ENCODE results near the gene UEVLD.
A peak's percentile ranks its signal among the peaks of the same experiment; 100 is the strongest.

Gene UEVLD

DNA sequence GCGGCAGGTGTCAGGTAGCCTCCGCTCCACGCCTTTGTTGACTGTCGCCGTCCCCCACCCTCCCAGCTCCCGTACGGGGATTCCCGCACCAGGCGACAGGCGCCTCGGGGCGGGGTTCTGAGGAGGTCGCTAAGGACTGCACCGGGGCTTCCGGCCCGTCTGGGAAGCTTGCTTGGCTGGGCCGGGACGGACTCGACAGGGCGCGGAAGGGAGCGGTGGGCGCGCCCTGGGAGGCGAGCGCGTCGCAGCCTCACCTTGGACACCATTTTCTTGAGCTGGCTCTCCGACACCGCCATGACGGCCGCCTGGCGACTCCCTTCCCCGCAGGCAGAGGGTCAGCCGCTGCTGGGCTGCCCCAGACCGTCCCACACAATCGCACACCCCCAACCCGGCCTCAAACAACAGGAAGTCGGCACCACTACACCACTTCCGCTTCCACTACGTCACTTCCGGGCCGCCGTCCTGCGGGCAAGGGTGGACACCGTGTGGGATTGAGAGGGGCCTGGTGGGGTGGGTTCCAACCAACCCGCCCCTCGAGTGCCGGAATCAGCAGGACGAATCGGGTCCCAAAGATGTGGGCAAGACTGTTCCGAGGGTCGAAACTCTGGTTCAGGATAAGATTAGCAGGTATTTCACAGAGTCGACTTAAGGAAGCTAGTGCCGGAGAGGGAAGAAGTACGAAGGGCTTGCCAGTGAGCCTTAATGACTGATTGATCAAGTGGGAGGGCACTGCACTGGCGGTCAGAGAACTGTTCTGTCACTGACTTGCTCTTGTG lies 61.8 kb downstream of the UEVLD start, which contains the start of gene TSG101:
Gene TSG101, minus strand, starts transcription at position 422 of the 776 bp plus-strand sequence. Its CDS starts 126 bp downstream, at position 296.
- H3K4me3 ChIP-seq (ENCODE audit: low read length), result peak within 1 kb of the TSS; percentile 92
- peak; percentile 71 for DNase-seq (ENCODE audit: low read depth)
- TF ChIP-seq, protein P1, sequence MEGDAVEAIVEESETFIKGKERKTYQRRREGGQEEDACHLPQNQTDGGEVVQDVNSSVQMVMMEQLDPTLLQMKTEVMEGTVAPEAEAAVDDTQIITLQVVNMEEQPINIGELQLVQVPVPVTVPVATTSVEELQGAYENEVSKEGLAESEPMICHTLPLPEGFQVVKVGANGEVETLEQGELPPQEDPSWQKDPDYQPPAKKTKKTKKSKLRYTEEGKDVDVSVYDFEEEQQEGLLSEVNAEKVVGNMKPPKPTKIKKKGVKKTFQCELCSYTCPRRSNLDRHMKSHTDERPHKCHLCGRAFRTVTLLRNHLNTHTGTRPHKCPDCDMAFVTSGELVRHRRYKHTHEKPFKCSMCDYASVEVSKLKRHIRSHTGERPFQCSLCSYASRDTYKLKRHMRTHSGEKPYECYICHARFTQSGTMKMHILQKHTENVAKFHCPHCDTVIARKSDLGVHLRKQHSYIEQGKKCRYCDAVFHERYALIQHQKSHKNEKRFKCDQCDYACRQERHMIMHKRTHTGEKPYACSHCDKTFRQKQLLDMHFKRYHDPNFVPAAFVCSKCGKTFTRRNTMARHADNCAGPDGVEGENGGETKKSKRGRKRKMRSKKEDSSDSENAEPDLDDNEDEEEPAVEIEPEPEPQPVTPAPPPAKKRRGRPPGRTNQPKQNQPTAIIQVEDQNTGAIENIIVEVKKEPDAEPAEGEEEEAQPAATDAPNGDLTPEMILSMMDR (conservative IDR thresholded peaks at IDR 0.05; ENCODE audit: low read depth, low read length), result no peak

DNA sequence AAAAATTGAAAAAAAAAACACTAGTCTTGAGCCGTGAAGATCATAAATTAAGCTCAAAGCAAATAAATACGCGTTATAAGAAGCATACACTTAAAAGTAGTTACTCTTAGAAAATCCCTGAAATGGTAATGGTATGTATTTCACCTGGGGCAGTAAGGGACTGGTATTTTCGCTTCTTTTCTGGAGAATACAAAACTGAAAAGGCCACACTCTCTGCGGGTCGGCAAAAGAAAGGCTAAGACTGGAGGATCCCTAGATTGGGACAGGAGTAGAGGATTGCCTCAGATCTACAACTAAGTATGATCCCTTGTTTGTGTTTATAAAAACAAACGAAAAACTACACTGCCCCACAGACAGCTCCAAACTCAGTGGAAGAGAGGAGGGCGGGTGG lies 62.4 kb downstream of the UEVLD start:
- peak overlapping the region; percentile 92 for H3K4me3 ChIP-seq (ENCODE audit: low read length)
- TF ChIP-seq, protein P1 (conservative IDR thresholded peaks at IDR 0.05; ENCODE audit: low read depth, low read length), result no peak
- no peak for DNase-seq (ENCODE audit: low read depth)

DNA sequence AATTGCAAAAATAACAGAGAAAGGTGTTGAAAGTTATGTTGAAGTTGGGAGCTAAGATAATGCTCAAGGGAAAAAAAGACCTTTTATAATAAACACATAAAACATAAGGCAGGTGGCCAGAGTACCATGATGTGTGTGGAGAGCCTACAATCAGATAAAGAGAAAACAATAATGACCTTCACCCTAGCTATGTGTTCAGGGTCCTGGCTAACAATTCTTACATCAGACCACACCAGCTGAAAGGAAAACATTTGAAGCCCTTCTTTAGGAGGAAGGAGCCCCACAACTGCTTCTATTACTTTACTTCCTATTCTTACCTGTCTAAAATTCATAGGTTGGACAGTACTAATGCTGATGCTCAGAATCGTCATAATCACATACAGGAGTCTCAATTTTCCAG lies 64.3 kb downstream of the UEVLD start:
- DNase-seq (ENCODE audit: low read depth), result no peak
- H3K4me3 ChIP-seq (ENCODE audit: low read length), result no peak overlapping the region
- TF ChIP-seq, protein P1 (conservative IDR thresholded peaks at IDR 0.05; ENCODE audit: low read depth, low read length), result no peak

DNA sequence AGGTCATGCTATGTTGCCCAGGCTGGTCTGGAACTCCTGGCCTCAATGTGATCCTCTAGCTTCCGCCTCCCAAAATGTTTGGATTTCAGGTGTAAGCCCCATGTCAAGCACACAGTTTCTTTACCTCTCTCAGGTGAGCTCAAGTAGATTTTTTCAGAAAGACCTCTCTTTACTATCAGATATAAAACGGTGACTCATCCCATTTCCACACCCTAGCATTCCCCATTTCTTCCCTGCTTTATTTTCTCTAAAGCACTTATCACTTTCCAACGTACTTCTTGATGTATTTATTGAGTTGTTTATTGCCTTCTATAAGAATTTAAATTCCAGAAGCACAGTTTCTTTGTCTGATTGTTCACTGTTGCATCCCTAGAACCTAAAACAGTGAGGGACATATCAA lies 65.5 kb downstream of the UEVLD start:
- no peak overlapping the region for H3K4me3 ChIP-seq (ENCODE audit: low read length)
- DNase-seq (ENCODE audit: low read depth), result no peak
- TF ChIP-seq, protein P1 (conservative IDR thresholded peaks at IDR 0.05; ENCODE audit: low read depth, low read length), result no peak

DNA sequence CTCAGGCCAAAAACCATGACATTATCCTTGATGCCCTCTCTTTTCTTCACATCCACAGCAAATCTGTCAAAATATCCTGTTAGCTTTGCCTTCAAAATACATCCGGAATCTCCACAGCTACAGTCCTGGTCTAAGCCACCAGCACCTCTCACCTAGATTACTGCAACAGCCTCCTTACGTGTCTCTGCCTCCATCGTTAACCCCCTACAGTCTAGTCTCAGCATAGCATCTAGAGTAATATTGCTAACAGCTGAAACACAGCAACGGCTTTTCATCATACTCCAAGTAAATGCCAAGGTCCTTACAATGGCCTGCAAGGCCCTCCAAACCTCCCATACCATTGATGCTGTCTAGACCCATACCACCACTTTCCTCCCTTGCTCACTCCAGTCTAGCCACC lies 66.1 kb downstream of the UEVLD start:
- no peak for DNase-seq (ENCODE audit: low read depth)
- TF ChIP-seq, protein P1 (conservative IDR thresholded peaks at IDR 0.05; ENCODE audit: low read depth, low read length), result no peak
- no peak overlapping the region for H3K4me3 ChIP-seq (ENCODE audit: low read length)

DNA sequence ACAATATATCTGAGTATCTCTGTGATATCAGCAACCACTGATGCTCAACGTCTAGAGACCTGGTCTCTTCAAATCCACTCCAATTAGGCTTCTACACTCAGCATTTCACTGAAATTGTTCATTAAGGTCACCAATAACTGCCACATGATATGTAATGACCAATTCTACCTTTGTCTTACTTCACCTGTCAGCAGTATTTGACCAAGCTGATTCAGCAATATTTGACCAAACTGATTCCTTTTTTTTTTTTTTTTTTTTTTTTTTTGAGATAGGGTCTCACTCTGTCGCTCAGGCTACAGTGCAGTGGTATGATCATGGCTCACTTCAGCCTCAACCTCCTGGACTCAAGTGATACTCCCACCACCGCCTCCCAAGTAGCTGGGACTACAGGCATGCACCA lies 67.4 kb downstream of the UEVLD start:
- H3K4me3 ChIP-seq (ENCODE audit: low read length), result no peak overlapping the region
- TF ChIP-seq, protein P1 (conservative IDR thresholded peaks at IDR 0.05; ENCODE audit: low read depth, low read length), result no peak
- DNase-seq (ENCODE audit: low read depth), result no peak

DNA sequence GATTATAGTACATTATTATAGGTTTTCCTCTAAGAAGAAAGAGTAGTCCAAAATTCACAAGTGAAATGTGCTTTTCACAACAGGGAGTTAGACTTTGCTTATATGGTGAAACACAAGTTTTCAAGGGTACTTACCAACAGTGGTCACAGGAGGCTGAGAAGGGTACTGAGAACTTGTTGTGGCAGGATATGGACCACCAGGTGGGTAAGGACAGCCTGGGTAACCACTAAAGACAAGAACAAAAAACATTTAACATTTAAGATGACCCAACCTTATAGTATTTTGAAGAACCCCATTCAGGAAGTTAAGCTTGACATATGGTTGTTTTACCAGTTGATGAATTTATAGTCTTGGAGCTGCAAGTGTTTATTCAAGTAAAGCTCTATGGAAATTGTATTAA lies 86.2 kb downstream of the UEVLD start:
- H3K4me3 ChIP-seq (ENCODE audit: low read length), result no peak overlapping the region
- TF ChIP-seq, protein P1 (conservative IDR thresholded peaks at IDR 0.05; ENCODE audit: low read depth, low read length), result no peak
- DNase-seq (ENCODE audit: low read depth), result no peak
